Activated naive CD4-positive, alpha-beta T cell treated with anti-CD3 and anti-CD28 coated beads, Interleukin-2, amount 10 ng/mL, durations not matched to agents 7 days and 5 days (primary cell): ENCODE measurements around the gene MYL7.

ENCODE experiments used
- CTCF ChIA-PET: fragments of 350-600 bp; sonication (Branson Sonifier 250); formaldehyde crosslinking; loops from one replicate; lab custom pipeline; 2021; ENCODE audit warnings: antibody characterized with exemption; lab: Charles Lee
- DNase-seq: peaks from one replicate; pipeline ENCODE4 v3.0.0-alpha.2; 2020
- H3K27ac Mint-ChIP-seq: one replicate; pipeline ENCODE4 v1.8.0; 2021; ENCODE audit warnings: mild to moderate bottlenecking, moderate library complexity, mixed read lengths
- H3K27me3 Mint-ChIP-seq: one replicate; pipeline ENCODE4 v1.8.0; 2021; ENCODE audit warnings: mild to moderate bottlenecking, mixed read lengths
- H3K36me3 Mint-ChIP-seq: one replicate; pipeline ENCODE4 v1.8.0; 2021; ENCODE audit warnings: mixed read lengths
- H3K4me1 Mint-ChIP-seq: one replicate; pipeline ENCODE4 v1.8.0; 2021; ENCODE audit warnings: mixed read lengths
- H3K4me3 Mint-ChIP-seq: one replicate; pipeline ENCODE4 v1.8.0; 2021; ENCODE audit warnings: mild to moderate bottlenecking, moderate library complexity, mixed read lengths
- H3K9me3 Mint-ChIP-seq: one replicate; pipeline ENCODE4 v1.8.0; 2021; ENCODE audit warnings: mixed read lengths

MYL7 gene

GRCh38 chr7:44158873-44159631 is 17.9 kb upstream of the MYL7 start:
- Mint-ChIP-seq H3K9me3 (no peaks in the 10 kb centered on the region), H3K27me3 (peaks cover 36% of the 10 kb centered on the region), H3K27ac (no peak overlapping the region), H3K36me3 (no peaks in the 10 kb centered on the region), H3K4me1 (no peaks in the 10 kb centered on the region), H3K4me3 (no peak overlapping the region)
- CTCF ChIA-PET: no interaction called here
- no peak for DNase-seq

GRCh38 chr7:44158096-44158872 is 17.2 kb upstream of the MYL7 start:
- H3K9me3 Mint-ChIP-seq: no peaks in the 10 kb centered on the region
- CTCF ChIA-PET: no interaction called here
- no peak overlapping the region for H3K27ac Mint-ChIP-seq
- no peak overlapping the region for H3K4me3 Mint-ChIP-seq
- no peaks in the 10 kb centered on the region for H3K36me3 Mint-ChIP-seq
- peaks cover 29% of the 10 kb centered on the region for H3K27me3 Mint-ChIP-seq
- peak; percentile 13 for DNase-seq
- H3K4me1 Mint-ChIP-seq: no peaks in the 10 kb centered on the region

- Mint-ChIP-seq H3K4me3 (no peak overlapping the region), H3K27ac (no peak overlapping the region), H3K36me3 (no peaks in the 10 kb centered on the region), H3K27me3 (peaks cover 21% of the 10 kb centered on the region), H3K9me3 (no peaks in the 10 kb centered on the region), H3K4me1 (no peaks in the 10 kb centered on the region)
- CTCF ChIA-PET: no interaction called here
- DNase-seq: peak; percentile 14
These were observed 16.3 kb upstream of the MYL7 start for GRCh38 chr7:44157116-44158080.

GRCh38 chr7:44156453-44157010 is 15.4 kb upstream of the MYL7 start:
- H3K4me1 Mint-ChIP-seq: no peaks in the 10 kb centered on the region
- peak; percentile 14 for DNase-seq
- no peak overlapping the region for H3K27ac Mint-ChIP-seq
- no peaks in the 10 kb centered on the region for H3K36me3 Mint-ChIP-seq
- no peaks in the 10 kb centered on the region for H3K9me3 Mint-ChIP-seq
- CTCF ChIA-PET: no interaction called here
- H3K27me3 Mint-ChIP-seq: peaks cover 17% of the 10 kb centered on the region
- H3K4me3 Mint-ChIP-seq: no peak overlapping the region

GRCh38 chr7:44155191-44156185 is 14.4 kb upstream of the MYL7 start:
- H3K9me3 Mint-ChIP-seq: no peaks in the 10 kb centered on the region
- H3K4me1 Mint-ChIP-seq: no peaks in the 10 kb centered on the region
- peak; percentile 15 for DNase-seq
- H3K27me3 Mint-ChIP-seq: peaks cover 12% of the 10 kb centered on the region
- H3K27ac Mint-ChIP-seq: no peak overlapping the region
- CTCF ChIA-PET: interaction anchor here (1.2 kb wide), 1 partner anchor 14 kb away, joined by 3 read pairs; no protein-coding TSS in a partner anchor
- no peak overlapping the region for H3K4me3 Mint-ChIP-seq
- H3K36me3 Mint-ChIP-seq: no peaks in the 10 kb centered on the region

GRCh38 chr7:44154703-44155102 is 13.6 kb upstream of the MYL7 start:
- H3K27ac Mint-ChIP-seq: no peak overlapping the region
- no peaks in the 10 kb centered on the region for H3K4me1 Mint-ChIP-seq
- peaks cover 9% of the 10 kb centered on the region for H3K27me3 Mint-ChIP-seq
- no peaks in the 10 kb centered on the region for H3K9me3 Mint-ChIP-seq
- H3K4me3 Mint-ChIP-seq: no peak overlapping the region
- CTCF ChIA-PET: interaction anchor here (1.2 kb wide), 1 partner anchor 13 kb away, joined by 3 read pairs; no protein-coding TSS in a partner anchor
- no peaks in the 10 kb centered on the region for H3K36me3 Mint-ChIP-seq
- DNase-seq: no peak

- H3K27ac Mint-ChIP-seq: no peak overlapping the region
- no peak for DNase-seq
- no peak overlapping the region for H3K4me3 Mint-ChIP-seq
- peaks cover 8% of the 10 kb centered on the region for H3K27me3 Mint-ChIP-seq
- H3K36me3 Mint-ChIP-seq: no peaks in the 10 kb centered on the region
- no peaks in the 10 kb centered on the region for H3K4me1 Mint-ChIP-seq
- CTCF ChIA-PET: interaction anchor here (1.2 kb wide), 1 partner anchor 12 kb away, joined by 3 read pairs; no protein-coding TSS in a partner anchor
- no peaks in the 10 kb centered on the region for H3K9me3 Mint-ChIP-seq
These were observed 12.8 kb upstream of the MYL7 start for GRCh38 chr7:44153948-44154335.

GRCh38 chr7:44152971-44153947 is 12.1 kb upstream of the MYL7 start:
- CTCF ChIA-PET: no interaction called here

GRCh38 chr7:44151956-44152355 is 10.8 kb upstream of the MYL7 start:
- no peak overlapping the region for H3K27ac Mint-ChIP-seq
- peak; percentile 8 for DNase-seq
- H3K9me3 Mint-ChIP-seq: no peaks in the 10 kb centered on the region
- H3K4me3 Mint-ChIP-seq: no peak overlapping the region
- peaks cover 23% of the 10 kb centered on the region for H3K27me3 Mint-ChIP-seq
- H3K4me1 Mint-ChIP-seq: no peaks in the 10 kb centered on the region
- CTCF ChIA-PET: no interaction called here
- no peaks in the 10 kb centered on the region for H3K36me3 Mint-ChIP-seq

More at GRCh38 chr7:44152971-44153947, 12.1 kb upstream of the MYL7 start:
- H3K4me3 Mint-ChIP-seq: no peak overlapping the region
- H3K27me3 Mint-ChIP-seq: peaks cover 11% of the 10 kb centered on the region
- no peaks in the 10 kb centered on the region for H3K9me3 Mint-ChIP-seq
- H3K4me1 Mint-ChIP-seq: no peaks in the 10 kb centered on the region
- H3K36me3 Mint-ChIP-seq: no peaks in the 10 kb centered on the region
- DNase-seq: no peak
- no peak overlapping the region for H3K27ac Mint-ChIP-seq

GRCh38 chr7:44150966-44151941 is 10.1 kb upstream of the MYL7 start:
- no peak overlapping the region for H3K4me3 Mint-ChIP-seq
- CTCF ChIA-PET: no interaction called here

GRCh38 chr7:44150466-44150832 is 9.3 kb upstream of the MYL7 start:
- CTCF ChIA-PET: no interaction called here

More at GRCh38 chr7:44150966-44151941, 10.1 kb upstream of the MYL7 start:
- DNase-seq: peak; percentile 14
- Mint-ChIP-seq H3K27me3 (peaks cover 29% of the 10 kb centered on the region), H3K9me3 (no peaks in the 10 kb centered on the region), H3K36me3 (no peaks in the 10 kb centered on the region), H3K4me1 (peaks cover 5% of the 10 kb centered on the region), H3K27ac (no peak overlapping the region)

More at GRCh38 chr7:44150466-44150832, 9.3 kb upstream of the MYL7 start:
- Mint-ChIP-seq H3K4me1 (peaks cover 11% of the 10 kb centered on the region), H3K36me3 (no peaks in the 10 kb centered on the region), H3K27ac (no peak overlapping the region), H3K27me3 (peaks cover 36% of the 10 kb centered on the region), H3K4me3 (no peak overlapping the region), H3K9me3 (no peaks in the 10 kb centered on the region)
- peak; percentile 14 for DNase-seq
